Activated gamma-delta T cell (primary cell): ENCODE results near the gene KRTAP4-3.
"Not testable (repeated sequence)": the region's sequence is repeated elsewhere in the genome, so short reads cannot be mapped to it uniquely, and the experiment has no call there.

Experiments used
- DNase-seq: peaks from one replicate; lab custom pipeline; 2025; lab: John Stamatoyannopoulos, UW
- total RNA-seq, 2 donors: gene quantifications; one replicate each; lab custom pipeline; 2026; lab: John Stamatoyannopoulos, UW

Gene KRTAP4-3
- total RNA-seq: 0 reads per million in 2 donors

- DNase-seq: no peak
Measured at GRCh38 chr17:41168121-41168520, at the start of gene KRTAP4-3. KRTAP4-3 (minus strand) TSS chr17:41168221; CDS start chr17:41168172, 49 bp downstream.

- no peak for DNase-seq
Measured at GRCh38 chr17:41215681-41216080, 47.7 kb upstream of the KRTAP4-3 start.

GRCh38 chr17:41212524-41213169 is 44.6 kb upstream of the KRTAP4-3 start:
- DNase-seq: no peak

GRCh38 chr17:41211845-41212466 is 43.9 kb upstream of the KRTAP4-3 start:
- DNase-seq: no peak

- no peak for DNase-seq
Measured at GRCh38 chr17:41199421-41200078, 31.5 kb upstream of the KRTAP4-3 start.

GRCh38 chr17:41196068-41196467 is 28.0 kb upstream of the KRTAP4-3 start:
- DNase-seq: no peak

GRCh38 chr17:41190328-41190727 is 22.3 kb upstream of the KRTAP4-3 start:
- DNase-seq: no peak

- not testable (repeated sequence) for DNase-seq
Measured at GRCh38 chr17:41189837-41190318, 21.9 kb upstream of the KRTAP4-3 start, which contains the start of gene KRTAP9-1. KRTAP9-1 (plus strand) TSS chr17:41189887; CDS start chr17:41189887, 0 bp downstream.

- no peak for DNase-seq
Measured at GRCh38 chr17:41186872-41187271, 18.9 kb upstream of the KRTAP4-3 start.

- no peak for DNase-seq
Measured at GRCh38 chr17:41185001-41185400, 17.0 kb upstream of the KRTAP4-3 start.

- DNase-seq: no peak
Measured at GRCh38 chr17:41184480-41184961, 16.5 kb upstream of the KRTAP4-3 start, which contains the start of gene KRTAP4-1. KRTAP4-1 (minus strand) TSS chr17:41184911; CDS start chr17:41184854, 57 bp downstream.

GRCh38 chr17:41178843-41179616 is 11.0 kb upstream of the KRTAP4-3 start:
- DNase-seq: no peak

GRCh38 chr17:41178341-41178740 is 10.3 kb upstream of the KRTAP4-3 start:
- DNase-seq: no peak

GRCh38 chr17:41177727-41178271 is 9.8 kb upstream of the KRTAP4-3 start, which contains the start of gene KRTAP4-2:
KRTAP4-2 (minus strand) TSS chr17:41178221; CDS start chr17:41178164, 57 bp downstream.
- DNase-seq: no peak

GRCh38 chr17:41176744-41177387 is 8.8 kb upstream of the KRTAP4-3 start:
- DNase-seq: no peak

GRCh38 chr17:41171886-41172285 is 3.9 kb upstream of the KRTAP4-3 start:
- no peak for DNase-seq

- no peak for DNase-seq
Measured at GRCh38 chr17:41167561-41167960, 460 bp downstream of the KRTAP4-3 start.

GRCh38 chr17:41163828-41164227 is 4.2 kb downstream of the KRTAP4-3 start:
- no peak for DNase-seq

- no peak for DNase-seq
Measured at GRCh38 chr17:41160648-41161047, 7.4 kb downstream of the KRTAP4-3 start, which contains the start of gene KRTAP4-4. KRTAP4-4 (minus strand) TSS chr17:41160748; CDS start chr17:41160691, 57 bp downstream.

- DNase-seq: not testable (repeated sequence)
Measured at GRCh38 chr17:41160190-41160589, 7.8 kb downstream of the KRTAP4-3 start.

GRCh38 chr17:41153856-41154255 is 14.2 kb downstream of the KRTAP4-3 start:
- DNase-seq: no peak
